HAP-1 (cell line): ENCODE results near the gene RO60.
A peak's percentile ranks its signal among the peaks of the same experiment; 100 is the strongest.

ENCODE experiments used
- DNase-seq, 2 experiments: peaks; one replicate each; pipeline ENCODE4 v3.0.0-alpha.2; 2016 to 2020; ENCODE audit warnings: low spot score in 2 of 2
- H3K27me3 ChIP-seq: fragments of 250-450 bp; sonication (Bioruptor Pico); 2 replicates; pipeline ENCODE4 v1.5.1; 2020; ENCODE audit warnings: low read depth, mild to moderate bottlenecking, moderate library complexity
- H3K36me3 ChIP-seq: fragments of 250-450 bp; sonication (Bioruptor Pico); replicated peaks from 2 replicates; pipeline ENCODE4 v1.5.1; 2020; ENCODE audit warnings: mild to moderate bottlenecking
- H3K4me1 ChIP-seq: fragments of 250-450 bp; sonication (Bioruptor Pico); 2 replicates; pipeline ENCODE4 v1.5.1; 2020; ENCODE audit warnings: mild to moderate bottlenecking
- H3K4me3 ChIP-seq: fragments of 250-450 bp; sonication (Bioruptor Pico); 2 replicates; pipeline ENCODE4 v1.5.1; 2020; ENCODE audit warnings: mild to moderate bottlenecking, moderate library complexity
- H3K9me3 ChIP-seq: fragments of 250-450 bp; sonication (Bioruptor Pico); 2 replicates; pipeline ENCODE4 v1.5.1; 2020; ENCODE audit warnings: mild to moderate bottlenecking, moderate library complexity
- in situ Hi-C: fragments of 300-500 bp; cut with MboI; formaldehyde crosslinking; loops from 3 replicates; pipeline ENCODE4 v1.14.3; 2020; ENCODE audit warnings: low sequenced_read_pairs, inconsistent platforms, mixed read lengths

RO60 gene

DNA sequence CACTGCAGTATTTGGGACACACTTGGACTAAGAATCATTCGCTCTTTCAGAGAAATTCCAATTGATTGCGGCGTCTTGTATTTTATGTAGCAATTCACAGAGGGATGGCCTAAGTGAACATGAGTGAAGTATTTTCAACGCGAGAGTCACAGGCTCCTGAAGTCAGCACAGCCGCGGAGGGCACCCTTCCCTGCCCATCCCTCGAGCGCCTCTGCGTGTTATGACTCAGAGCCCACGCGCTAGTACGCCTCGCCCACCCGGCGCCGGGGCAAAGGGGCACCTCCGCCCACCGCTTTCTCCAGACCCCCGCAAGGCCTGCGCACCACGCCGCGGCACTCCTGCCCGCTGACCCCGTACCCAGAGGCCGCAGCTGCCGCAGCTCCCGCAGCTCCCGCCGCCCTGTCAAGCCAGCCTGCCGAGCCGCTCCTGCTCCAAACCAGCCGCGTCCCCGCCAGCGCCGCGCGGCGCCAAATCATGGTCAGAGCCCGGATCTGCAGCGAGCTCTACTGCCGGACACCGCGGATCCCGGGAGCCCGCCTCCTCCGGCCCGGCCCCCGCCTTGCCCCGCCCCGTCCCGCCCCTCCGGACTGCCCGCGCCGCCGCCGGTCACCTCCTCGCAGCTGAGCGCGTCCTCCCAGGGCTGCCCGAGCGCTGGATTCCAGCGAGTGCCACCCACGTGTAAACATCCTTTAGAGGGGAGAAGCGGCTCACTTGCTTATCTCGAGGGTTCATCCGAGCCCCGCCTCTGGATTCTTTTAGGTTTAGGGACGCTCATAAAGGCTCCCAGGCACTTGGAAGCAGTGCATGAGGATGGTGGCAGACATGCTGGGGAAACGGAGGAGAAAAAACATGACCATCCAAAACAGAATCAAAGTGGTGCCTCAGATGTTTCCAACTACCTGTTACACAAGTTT, 45.8 kb downstream of the RO60 start, which contains the start of gene GLRX2:
TSS of gene GLRX2 (minus strand) at position 508 of the 914 bp plus-strand sequence. CDS start at position 476, 32 bp downstream.
- DNase-seq = peak; percentile 77 to 89
- in situ Hi-C loops = no loop called here
- no peaks in the 10 kb centered on the region for H3K27me3 ChIP-seq
- peak within 1 kb of the TSS; percentile 61 for H3K4me3 ChIP-seq
- no peaks in the 10 kb centered on the region for H3K36me3 ChIP-seq
- H3K4me1 ChIP-seq = peaks cover 9% of the 10 kb centered on the region
- no peaks in the 10 kb centered on the region for H3K9me3 ChIP-seq

- no peaks in the 10 kb centered on the region for H3K36me3 ChIP-seq
- peak overlapping the region; percentile 61 for H3K4me3 ChIP-seq
- no peaks in the 10 kb centered on the region for H3K9me3 ChIP-seq
- no peaks in the 10 kb centered on the region for H3K27me3 ChIP-seq
- DNase-seq = no peak
- in situ Hi-C loops = no loop called here
- H3K4me1 ChIP-seq = peaks cover 9% of the 10 kb centered on the region
Measured at GRCh38 chr1:193105821-193106177, 46.4 kb downstream of the RO60 start.

DNA sequence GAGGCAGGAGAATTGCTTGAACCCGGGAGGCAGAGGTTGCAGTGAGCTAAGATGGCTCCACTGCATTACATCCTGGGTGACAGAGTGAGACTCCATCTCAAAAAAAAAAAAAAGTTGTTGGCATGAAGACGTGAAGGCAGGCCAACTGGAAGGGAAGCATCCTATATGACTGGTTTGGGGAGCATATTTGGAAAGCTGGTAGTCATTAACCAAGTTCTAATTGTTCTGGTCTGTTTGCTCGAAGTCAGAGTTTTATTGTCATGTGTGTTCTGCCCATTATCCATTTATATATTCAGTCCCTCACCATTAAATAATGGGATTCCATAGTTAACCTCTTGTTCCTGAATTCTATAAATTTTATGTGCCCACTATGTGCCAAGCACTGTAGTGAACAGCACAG, 49.1 kb downstream of the RO60 start:
- in situ Hi-C loops = no loop called here
- H3K27me3 ChIP-seq = no peaks in the 10 kb centered on the region
- H3K36me3 ChIP-seq = no peaks in the 10 kb centered on the region
- H3K4me1 ChIP-seq = peaks cover 18% of the 10 kb centered on the region
- H3K4me3 ChIP-seq = no peak overlapping the region
- no peak for DNase-seq
- no peaks in the 10 kb centered on the region for H3K9me3 ChIP-seq
